Measurements from ENCODE around the gene TEAD4.

DNA sequence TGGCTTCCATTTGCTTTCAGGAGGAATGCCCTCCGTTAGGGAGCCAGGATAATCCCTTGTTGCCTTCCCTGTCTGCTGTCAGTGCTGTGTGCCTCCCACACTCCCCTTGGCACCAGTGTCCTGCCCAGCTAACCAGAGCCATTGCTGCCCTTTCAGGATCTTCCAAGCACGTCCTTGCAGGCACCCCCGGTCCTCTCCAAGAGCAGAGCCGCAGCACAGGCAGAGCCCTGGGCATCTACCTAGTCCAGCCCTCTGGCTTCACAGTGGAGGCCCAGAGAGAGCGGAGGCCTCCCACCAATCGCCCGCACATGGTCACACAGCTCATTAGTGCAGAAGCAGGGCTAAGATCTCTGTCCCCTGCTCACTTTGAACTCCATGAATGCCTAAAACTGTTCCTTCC is 79.0 kb downstream of the TEAD4 start:
- TF ChIP-seq, protein P1, sequence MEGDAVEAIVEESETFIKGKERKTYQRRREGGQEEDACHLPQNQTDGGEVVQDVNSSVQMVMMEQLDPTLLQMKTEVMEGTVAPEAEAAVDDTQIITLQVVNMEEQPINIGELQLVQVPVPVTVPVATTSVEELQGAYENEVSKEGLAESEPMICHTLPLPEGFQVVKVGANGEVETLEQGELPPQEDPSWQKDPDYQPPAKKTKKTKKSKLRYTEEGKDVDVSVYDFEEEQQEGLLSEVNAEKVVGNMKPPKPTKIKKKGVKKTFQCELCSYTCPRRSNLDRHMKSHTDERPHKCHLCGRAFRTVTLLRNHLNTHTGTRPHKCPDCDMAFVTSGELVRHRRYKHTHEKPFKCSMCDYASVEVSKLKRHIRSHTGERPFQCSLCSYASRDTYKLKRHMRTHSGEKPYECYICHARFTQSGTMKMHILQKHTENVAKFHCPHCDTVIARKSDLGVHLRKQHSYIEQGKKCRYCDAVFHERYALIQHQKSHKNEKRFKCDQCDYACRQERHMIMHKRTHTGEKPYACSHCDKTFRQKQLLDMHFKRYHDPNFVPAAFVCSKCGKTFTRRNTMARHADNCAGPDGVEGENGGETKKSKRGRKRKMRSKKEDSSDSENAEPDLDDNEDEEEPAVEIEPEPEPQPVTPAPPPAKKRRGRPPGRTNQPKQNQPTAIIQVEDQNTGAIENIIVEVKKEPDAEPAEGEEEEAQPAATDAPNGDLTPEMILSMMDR (IDR thresholded peaks at IDR 0.05), result no peak
- TF ChIP-seq POLR2A (IDR thresholded peaks at IDR 0.05) (no peak), POLR2AphosphoS5 (IDR thresholded peaks at IDR 0.05) (no peak), EP300 (IDR thresholded peaks at IDR 0.05) (no peak)
